ENCODE measurements around the gene NCAPG. TPM values are rescaled to one million over a fixed set of nuclear protein-coding genes. Genes with fewer than 3 reads are reported as not detected.

Gene NCAPG, protein sequence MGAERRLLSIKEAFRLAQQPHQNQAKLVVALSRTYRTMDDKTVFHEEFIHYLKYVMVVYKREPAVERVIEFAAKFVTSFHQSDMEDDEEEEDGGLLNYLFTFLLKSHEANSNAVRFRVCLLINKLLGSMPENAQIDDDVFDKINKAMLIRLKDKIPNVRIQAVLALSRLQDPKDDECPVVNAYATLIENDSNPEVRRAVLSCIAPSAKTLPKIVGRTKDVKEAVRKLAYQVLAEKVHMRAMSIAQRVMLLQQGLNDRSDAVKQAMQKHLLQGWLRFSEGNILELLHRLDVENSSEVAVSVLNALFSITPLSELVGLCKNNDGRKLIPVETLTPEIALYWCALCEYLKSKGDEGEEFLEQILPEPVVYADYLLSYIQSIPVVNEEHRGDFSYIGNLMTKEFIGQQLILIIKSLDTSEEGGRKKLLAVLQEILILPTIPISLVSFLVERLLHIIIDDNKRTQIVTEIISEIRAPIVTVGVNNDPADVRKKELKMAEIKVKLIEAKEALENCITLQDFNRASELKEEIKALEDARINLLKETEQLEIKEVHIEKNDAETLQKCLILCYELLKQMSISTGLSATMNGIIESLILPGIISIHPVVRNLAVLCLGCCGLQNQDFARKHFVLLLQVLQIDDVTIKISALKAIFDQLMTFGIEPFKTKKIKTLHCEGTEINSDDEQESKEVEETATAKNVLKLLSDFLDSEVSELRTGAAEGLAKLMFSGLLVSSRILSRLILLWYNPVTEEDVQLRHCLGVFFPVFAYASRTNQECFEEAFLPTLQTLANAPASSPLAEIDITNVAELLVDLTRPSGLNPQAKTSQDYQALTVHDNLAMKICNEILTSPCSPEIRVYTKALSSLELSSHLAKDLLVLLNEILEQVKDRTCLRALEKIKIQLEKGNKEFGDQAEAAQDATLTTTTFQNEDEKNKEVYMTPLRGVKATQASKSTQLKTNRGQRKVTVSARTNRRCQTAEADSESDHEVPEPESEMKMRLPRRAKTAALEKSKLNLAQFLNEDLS
- total RNA-seq (3.5 and 25.1 TPM in 2 replicates), polyA plus RNA-seq (5.4 and 24.3 TPM in 2 replicates)

DNA sequence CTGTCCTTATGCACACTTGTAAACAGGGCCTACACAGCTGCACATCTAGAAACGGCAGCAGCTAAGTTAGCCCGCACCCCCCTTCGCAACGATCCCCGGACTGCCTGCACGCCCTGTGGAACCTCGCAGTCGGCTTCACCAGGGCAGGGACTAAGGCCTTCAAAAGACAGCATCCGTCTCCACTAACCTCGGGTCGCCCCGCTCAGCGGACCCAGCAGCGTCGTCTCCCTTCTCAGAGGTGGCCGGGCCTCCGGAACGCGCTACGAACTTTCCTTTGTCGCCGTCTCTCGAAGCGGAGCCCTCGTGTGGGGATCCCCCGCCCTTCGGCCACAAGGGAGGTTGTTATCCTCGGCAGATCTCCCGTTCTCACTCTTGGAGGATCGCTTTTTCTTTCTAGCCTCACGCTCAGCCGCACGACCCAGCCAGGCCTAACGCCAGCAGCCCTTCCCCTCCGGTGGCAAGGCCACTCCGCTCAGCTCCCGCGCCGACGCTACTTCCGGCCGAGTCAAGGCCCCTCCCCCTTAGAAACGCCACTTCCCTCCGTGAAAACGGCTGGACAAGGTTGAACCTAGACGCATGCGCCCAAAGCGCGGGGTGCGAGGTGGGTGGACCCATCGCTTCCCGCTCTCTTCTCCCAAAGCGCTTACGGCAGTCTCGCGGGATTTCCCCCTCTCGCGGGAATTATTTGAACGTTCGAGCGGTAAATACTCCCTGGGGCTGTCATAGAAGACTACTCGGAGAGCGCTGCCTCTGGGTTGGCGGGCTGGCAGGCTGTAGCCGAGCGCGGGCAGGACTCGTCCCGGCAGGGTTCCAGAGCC is at the start of gene NCAPG, which contains the start of gene DCAF16:
Gene NCAPG (plus strand): TSS at position 720 of the 818 bp plus-strand sequence. CDS start 99 bp downstream, outside the sequence.
Gene DCAF16 (minus strand): TSS at position 498 of the 818 bp plus-strand sequence. CDS start 6,616 bp downstream, outside the sequence.
- H3K9me3 ChIP-seq (ENCODE audit: low read depth), result no peaks in the 10 kb centered on the region
- no peaks in the 10 kb centered on the region for H3K27me3 ChIP-seq
- no peaks in the 10 kb centered on the region for H3K36me3 ChIP-seq
- peak within 1 kb of the TSS; percentile 84 for H3K4me3 ChIP-seq
- H3K4me1 ChIP-seq (ENCODE audit: low read depth), result peaks cover 32% of the 10 kb centered on the region
- peak within 1 kb of the TSS; percentile 99 for H3K27ac ChIP-seq
- TF ChIP-seq, protein P1, sequence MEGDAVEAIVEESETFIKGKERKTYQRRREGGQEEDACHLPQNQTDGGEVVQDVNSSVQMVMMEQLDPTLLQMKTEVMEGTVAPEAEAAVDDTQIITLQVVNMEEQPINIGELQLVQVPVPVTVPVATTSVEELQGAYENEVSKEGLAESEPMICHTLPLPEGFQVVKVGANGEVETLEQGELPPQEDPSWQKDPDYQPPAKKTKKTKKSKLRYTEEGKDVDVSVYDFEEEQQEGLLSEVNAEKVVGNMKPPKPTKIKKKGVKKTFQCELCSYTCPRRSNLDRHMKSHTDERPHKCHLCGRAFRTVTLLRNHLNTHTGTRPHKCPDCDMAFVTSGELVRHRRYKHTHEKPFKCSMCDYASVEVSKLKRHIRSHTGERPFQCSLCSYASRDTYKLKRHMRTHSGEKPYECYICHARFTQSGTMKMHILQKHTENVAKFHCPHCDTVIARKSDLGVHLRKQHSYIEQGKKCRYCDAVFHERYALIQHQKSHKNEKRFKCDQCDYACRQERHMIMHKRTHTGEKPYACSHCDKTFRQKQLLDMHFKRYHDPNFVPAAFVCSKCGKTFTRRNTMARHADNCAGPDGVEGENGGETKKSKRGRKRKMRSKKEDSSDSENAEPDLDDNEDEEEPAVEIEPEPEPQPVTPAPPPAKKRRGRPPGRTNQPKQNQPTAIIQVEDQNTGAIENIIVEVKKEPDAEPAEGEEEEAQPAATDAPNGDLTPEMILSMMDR (IDR thresholded peaks at IDR 0.05; ENCODE audit: low read depth, low read length), result no peak
- DNase-seq (ENCODE audit: low read depth in 1 of 2, low spot score in 1 of 2), result peak; percentile 100

DNA sequence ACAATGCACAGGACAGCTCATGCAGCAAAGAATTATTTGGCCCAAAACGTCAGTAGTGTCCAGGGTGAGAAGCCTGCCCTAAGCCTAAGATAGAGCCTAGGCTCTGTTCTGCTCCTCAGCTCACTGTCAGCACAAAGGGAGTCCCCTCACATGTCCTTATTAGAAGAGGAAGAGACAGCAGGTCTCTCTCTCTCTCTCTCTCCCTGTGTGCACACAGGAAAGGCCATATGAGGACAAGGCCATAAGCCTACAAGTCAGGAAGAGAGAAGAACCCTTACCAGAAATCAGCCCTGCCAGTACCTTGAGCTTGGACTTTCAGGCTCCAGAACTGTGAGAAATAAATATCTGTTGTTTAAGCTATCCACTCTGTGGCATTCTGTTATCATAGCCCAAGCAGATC is 49.7 kb upstream of the NCAPG start:
- TF ChIP-seq, protein P1 (IDR thresholded peaks at IDR 0.05; ENCODE audit: low read depth, low read length), result no peak
- Histone ChIP-seq H3K9me3 (ENCODE audit: low read depth) (no peaks in the 10 kb centered on the region), H3K36me3 (no peaks in the 10 kb centered on the region), H3K27ac (no peak overlapping the region), H3K4me3 (no peak overlapping the region), H3K4me1 (ENCODE audit: low read depth) (no peaks in the 10 kb centered on the region), H3K27me3 (peaks cover 3% of the 10 kb centered on the region)
- DNase-seq (ENCODE audit: low read depth in 1 of 2, low spot score in 1 of 2), result no peak

DNA sequence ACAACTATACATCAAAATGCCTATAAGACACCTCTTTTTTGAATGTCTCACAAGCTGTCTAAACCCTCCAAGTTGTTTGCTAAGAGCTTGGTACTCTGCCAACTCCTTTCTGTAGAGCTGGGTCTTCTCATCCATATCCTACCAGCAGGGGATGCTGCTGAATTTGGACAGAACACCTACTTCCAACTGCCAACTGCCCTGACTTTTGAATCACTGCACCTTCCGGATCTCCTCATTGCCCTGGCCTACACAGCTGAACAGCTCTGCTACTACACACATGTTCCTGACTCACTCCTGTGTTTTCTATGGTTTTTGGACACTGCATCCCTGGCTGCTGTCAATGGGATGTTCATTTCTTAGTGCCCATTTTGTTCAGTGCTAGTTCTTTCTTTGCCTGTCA is 48.1 kb upstream of the NCAPG start:
- DNase-seq (ENCODE audit: low read depth in 1 of 2, low spot score in 1 of 2), result peak; percentile 17 to 72
- Histone ChIP-seq H3K36me3 (no peaks in the 10 kb centered on the region), H3K27me3 (no peaks in the 10 kb centered on the region), H3K4me3 (no peak overlapping the region), H3K27ac (no peak overlapping the region), H3K9me3 (ENCODE audit: low read depth) (no peaks in the 10 kb centered on the region), H3K4me1 (ENCODE audit: low read depth) (no peaks in the 10 kb centered on the region)
- TF ChIP-seq, protein P1 (IDR thresholded peaks at IDR 0.05; ENCODE audit: low read depth, low read length), result peak; percentile 45

DNA sequence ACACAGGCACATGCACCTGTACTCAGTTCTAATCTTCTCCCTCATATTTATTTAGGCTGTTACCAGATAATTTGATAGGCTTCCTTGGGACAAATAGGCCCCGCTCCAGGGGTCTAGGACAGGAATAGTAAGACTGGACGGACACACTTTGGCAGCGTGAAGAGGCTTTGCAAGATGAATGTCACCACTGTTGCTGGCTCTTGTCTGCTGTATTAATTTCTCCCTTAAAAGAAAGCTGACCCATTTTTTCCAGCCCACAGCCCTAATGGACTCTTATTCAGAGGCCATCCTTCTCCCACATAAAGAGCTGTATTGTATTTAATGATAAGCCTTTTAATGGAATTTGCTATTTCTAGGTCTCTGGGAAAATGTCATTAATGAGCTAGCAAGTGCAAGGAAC is 47.4 kb upstream of the NCAPG start:
- H3K27ac ChIP-seq, result no peak overlapping the region
- no peaks in the 10 kb centered on the region for H3K9me3 ChIP-seq (ENCODE audit: low read depth)
- no peak overlapping the region for H3K4me3 ChIP-seq
- no peaks in the 10 kb centered on the region for H3K27me3 ChIP-seq
- H3K4me1 ChIP-seq (ENCODE audit: low read depth), result no peaks in the 10 kb centered on the region
- TF ChIP-seq, protein P1 (IDR thresholded peaks at IDR 0.05; ENCODE audit: low read depth, low read length), result no peak
- DNase-seq (ENCODE audit: low read depth in 1 of 2, low spot score in 1 of 2), result no peak
- no peaks in the 10 kb centered on the region for H3K36me3 ChIP-seq

DNA sequence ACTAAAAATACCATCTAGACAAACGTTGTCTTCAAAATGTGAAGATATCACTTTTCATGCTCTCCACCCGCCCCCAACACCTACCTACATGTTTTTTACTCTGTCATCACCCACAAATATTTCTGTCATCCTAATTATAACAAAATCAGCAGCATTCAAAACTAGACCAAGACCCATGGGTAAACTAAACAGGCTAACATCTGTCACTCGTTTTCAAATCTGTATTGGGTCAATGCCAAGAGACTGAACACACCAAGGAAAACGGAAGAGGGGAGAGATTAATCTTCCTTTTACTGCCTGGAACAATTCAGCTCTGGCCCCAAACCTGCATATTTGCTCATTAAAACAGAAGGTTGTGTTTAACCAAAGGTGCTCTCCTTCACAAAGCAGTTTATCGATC is 46.8 kb upstream of the NCAPG start:
- TF ChIP-seq, protein P1 (IDR thresholded peaks at IDR 0.05; ENCODE audit: low read depth, low read length), result no peak
- Histone ChIP-seq H3K4me1 (ENCODE audit: low read depth) (no peaks in the 10 kb centered on the region), H3K4me3 (no peak overlapping the region), H3K9me3 (ENCODE audit: low read depth) (no peaks in the 10 kb centered on the region), H3K27ac (no peak overlapping the region), H3K27me3 (no peaks in the 10 kb centered on the region), H3K36me3 (no peaks in the 10 kb centered on the region)
- no peak for DNase-seq (ENCODE audit: low read depth in 1 of 2, low spot score in 1 of 2)
